Kidney (tissue), 14 donors: ENCODE measurements around the gene SLC4A7. TPM values are rescaled to one million over a fixed set of nuclear protein-coding genes. Genes with fewer than 3 reads are reported as not detected.

Experiments used
- DNase-seq, 5 donors: peaks; one replicate each; pipeline ENCODE4 v3.0.0-alpha.2; 2013 to 2020
- FAIRE-seq: peaks from 2 replicates; lab custom pipeline; 2012; peaks lifted over from hg19 to GRCh38; lab: Jason Lieb, UNC
- H3K27ac ChIP-seq, 2 donors: one replicate each; pipeline ENCODE4 v1.7.0; 2013; ENCODE audit warnings: low read depth in 2 of 2, low read length in 2 of 2, inconsistent platforms in 1 of 2
- H3K27me3 ChIP-seq: one replicate; pipeline ENCODE4 v1.7.1; 2013; ENCODE audit warnings: low read length, inconsistent platforms; ENCODE audit not compliant: control insufficient read depth, insufficient read depth
- H3K36me3 ChIP-seq, 3 donors: one replicate each; pipeline versions ENCODE4 v1.7.0 to v1.7.1; 2013; ENCODE audit warnings: low read length in 3 of 3, control low read depth in 1 of 3, inconsistent platforms in 1 of 3; ENCODE audit not compliant: insufficient read depth in 3 of 3, control insufficient read depth in 2 of 3
- H3K4me1 ChIP-seq, 3 donors: one replicate each; pipeline versions ENCODE4 v1.7.0 to v1.7.1; 2013; ENCODE audit warnings: low read length in 3 of 3, inconsistent platforms in 1 of 3, low read depth in 1 of 3; ENCODE audit not compliant: control insufficient read depth in 2 of 3, insufficient read depth in 2 of 3
- H3K4me3 ChIP-seq, 3 donors: one replicate each; pipeline versions ENCODE4 v1.7.0 to v1.8.1; 2013; ENCODE audit warnings: low read length in 3 of 3, control low read depth in 1 of 3, inconsistent platforms in 1 of 3
- H3K9ac ChIP-seq, 3 donors: one replicate each; pipeline versions ENCODE4 v1.7.0 to v1.7.1; 2013; ENCODE audit warnings: low read length in 3 of 3, control low read depth in 1 of 3, inconsistent platforms in 1 of 3
- H3K9me3 ChIP-seq, 3 donors: one replicate each; pipeline versions ENCODE4 v1.7.0 to v1.7.1; 2013; ENCODE audit warnings: low read length in 3 of 3, control low read depth in 1 of 3, inconsistent platforms in 1 of 3; ENCODE audit not compliant: control insufficient read depth in 2 of 3, insufficient read depth in 1 of 3
- intact Hi-C: fragments of 100-400 bp; cut with DNase I; formaldehyde crosslinking; loops from one replicate; pipeline ENCODE4 v1.11.1; 2022
- polyA plus RNA-seq: library from polyadenylated mRNA; stranded (reverse); fragments of 350-450 nt; fragmentation: Illumina TruSeq; extraction: RNeasy Lipid Tissue Mini Kit (QIAGEN cat#74804); gene quantifications from one replicate; pipeline ENCODE4 v1.2.3, GENCODE V29; 2014; ENCODE audit warnings: low read depth, low replicate concordance; ENCODE audit not compliant: insufficient read depth
- total RNA-seq: library from RNA; stranded (reverse); fragmentation: NEBNext Ultra II Directional; extraction: Animal tissue kit (Norgen Biotek cat#: 25700); gene quantifications from one replicate; pipeline ENCODE4 v1.2.1, GENCODE V29; 2021
- TF ChIP-seq, protein P1 (sequence below): IDR thresholded peaks from 3 replicates; pipeline ENCODE4 v1.5.1; 2012; ENCODE audit warnings: mild to moderate bottlenecking, moderate library complexity, borderline replicate concordance; ENCODE audit not compliant: insufficient read depth; ENCODE audit errors: extremely low read depth
- donor health status: control.
- donor health status: control.
- donor health status: control.
- donor health status: control.
- donor health status: control.
- donor health status: DM: yes; HTN: yes; CAD: no.
- donor health status: Normal renal cell carcinoma (clear cell type).

Gene SLC4A7
- total and polyA plus RNA-seq, 2 donors from 2014 or later, result 3.5 to 47.5 TPM

DNA sequence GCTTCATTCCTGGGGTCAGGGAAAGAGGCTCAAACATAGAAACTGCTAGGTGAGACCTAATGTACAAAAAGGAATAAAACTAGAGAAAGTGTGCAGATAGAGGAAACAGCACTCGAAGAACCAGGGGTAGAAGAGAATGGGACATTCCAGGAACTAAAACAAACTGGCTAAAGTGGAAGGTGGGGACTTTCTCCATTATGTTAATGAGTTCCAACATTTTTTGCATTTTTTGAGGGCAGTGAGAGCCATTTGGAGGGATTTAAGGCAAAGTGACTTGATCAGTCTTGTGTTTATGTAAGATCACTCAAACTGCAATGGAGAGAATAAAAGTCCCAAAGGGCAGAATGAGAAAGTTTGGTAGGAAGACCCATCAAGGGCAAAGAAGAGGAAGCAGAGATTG is 20.6 kb upstream of the SLC4A7 start:
- no peaks in the 10 kb centered on the region for H3K27me3 ChIP-seq
- FAIRE-seq (no peak), DNase-seq (no peak)
- H3K36me3 ChIP-seq, result no peaks in the 10 kb centered on the region
- no peaks in the 10 kb centered on the region for H3K9me3 ChIP-seq
- no peak overlapping the region for H3K27ac ChIP-seq
- H3K4me1 ChIP-seq, result no peaks in the 10 kb centered on the region
- intact Hi-C loops, result no loop called here
- TF ChIP-seq, protein P1, sequence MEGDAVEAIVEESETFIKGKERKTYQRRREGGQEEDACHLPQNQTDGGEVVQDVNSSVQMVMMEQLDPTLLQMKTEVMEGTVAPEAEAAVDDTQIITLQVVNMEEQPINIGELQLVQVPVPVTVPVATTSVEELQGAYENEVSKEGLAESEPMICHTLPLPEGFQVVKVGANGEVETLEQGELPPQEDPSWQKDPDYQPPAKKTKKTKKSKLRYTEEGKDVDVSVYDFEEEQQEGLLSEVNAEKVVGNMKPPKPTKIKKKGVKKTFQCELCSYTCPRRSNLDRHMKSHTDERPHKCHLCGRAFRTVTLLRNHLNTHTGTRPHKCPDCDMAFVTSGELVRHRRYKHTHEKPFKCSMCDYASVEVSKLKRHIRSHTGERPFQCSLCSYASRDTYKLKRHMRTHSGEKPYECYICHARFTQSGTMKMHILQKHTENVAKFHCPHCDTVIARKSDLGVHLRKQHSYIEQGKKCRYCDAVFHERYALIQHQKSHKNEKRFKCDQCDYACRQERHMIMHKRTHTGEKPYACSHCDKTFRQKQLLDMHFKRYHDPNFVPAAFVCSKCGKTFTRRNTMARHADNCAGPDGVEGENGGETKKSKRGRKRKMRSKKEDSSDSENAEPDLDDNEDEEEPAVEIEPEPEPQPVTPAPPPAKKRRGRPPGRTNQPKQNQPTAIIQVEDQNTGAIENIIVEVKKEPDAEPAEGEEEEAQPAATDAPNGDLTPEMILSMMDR, result no peak
- H3K9ac ChIP-seq, result no peak overlapping the region
- H3K4me3 ChIP-seq, result no peak overlapping the region

DNA sequence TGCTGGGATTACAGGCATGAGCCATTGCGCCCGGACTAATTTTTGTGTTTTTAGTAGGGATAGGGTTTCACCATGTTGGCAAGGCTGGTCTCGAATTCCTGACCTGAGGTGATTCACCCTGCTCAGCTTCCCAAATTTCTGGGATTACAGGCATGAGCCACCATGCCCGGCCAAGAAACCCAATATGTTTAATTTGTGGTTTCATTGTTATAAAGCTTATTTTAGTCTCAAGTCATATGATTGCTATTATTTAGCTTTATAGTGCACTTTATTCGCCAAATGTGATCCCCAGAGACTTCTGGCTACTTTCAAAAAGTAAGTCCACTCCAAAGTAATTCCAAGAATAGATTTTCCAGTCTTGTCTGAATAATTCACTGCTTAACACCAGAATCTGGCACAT is 19.3 kb upstream of the SLC4A7 start:
- Histone ChIP-seq H3K27me3 (no peaks in the 10 kb centered on the region), H3K27ac (no peak overlapping the region), H3K36me3 (no peaks in the 10 kb centered on the region), H3K4me1 (no peaks in the 10 kb centered on the region), H3K4me3 (no peak overlapping the region), H3K9me3 (no peaks in the 10 kb centered on the region), H3K9ac (no peak overlapping the region)
- DNase-seq (no peak), FAIRE-seq (no peak)
- intact Hi-C loops, result no loop called here
- TF ChIP-seq, protein P1, result no peak

DNA sequence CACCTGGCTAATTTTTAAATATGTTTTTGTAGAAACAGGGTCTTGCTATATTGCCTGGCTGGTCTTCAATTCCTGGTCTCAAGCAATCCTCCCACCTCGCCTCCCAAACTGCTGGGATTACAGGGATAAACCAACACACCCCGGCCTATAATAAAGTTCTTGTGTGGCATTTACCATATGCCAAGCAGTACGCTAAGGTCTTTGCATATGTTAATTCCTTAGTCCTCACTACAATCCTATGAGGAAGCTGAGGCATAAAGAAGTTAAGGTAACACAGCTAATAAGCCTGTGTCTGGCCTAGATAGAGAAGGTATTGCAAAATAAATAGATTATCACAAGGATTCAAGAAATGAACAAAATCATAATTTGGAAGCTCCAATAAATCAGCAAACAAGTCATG is 17.6 kb upstream of the SLC4A7 start:
- H3K9ac ChIP-seq, result no peak overlapping the region
- FAIRE-seq (no peak), DNase-seq (no peak)
- no peaks in the 10 kb centered on the region for H3K4me1 ChIP-seq
- intact Hi-C loops, result no loop called here
- no peak overlapping the region for H3K27ac ChIP-seq
- no peaks in the 10 kb centered on the region for H3K27me3 ChIP-seq
- H3K4me3 ChIP-seq, result no peak overlapping the region
- H3K36me3 ChIP-seq, result no peaks in the 10 kb centered on the region
- TF ChIP-seq, protein P1, result no peak
- no peaks in the 10 kb centered on the region for H3K9me3 ChIP-seq

DNA sequence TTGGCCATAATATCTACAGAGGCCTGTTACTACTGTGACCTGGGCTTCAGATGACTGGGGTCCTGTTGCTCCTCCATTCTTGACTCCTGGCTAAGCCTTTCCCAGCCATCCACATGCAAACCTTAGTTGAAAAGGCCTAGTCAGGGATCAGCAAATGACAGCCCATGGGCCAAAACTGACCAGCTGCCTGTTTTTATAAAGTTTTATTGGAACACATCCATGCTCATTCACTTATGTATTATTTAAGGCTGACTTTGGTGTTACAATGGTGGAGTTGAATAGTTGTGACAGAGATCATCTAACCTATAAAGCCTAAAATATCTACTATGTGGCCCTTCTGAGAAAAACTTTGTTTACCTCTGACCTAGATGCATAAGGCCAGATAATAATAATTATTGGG is 16.8 kb upstream of the SLC4A7 start:
- FAIRE-seq, result no peak
- Histone ChIP-seq H3K36me3 (no peaks in the 10 kb centered on the region), H3K4me3 (no peak overlapping the region)

More for the DNA sequence above, 16.8 kb upstream of the SLC4A7 start:
- H3K9ac ChIP-seq, result no peak overlapping the region
- TF ChIP-seq, protein P1, result no peak
- no peaks in the 10 kb centered on the region for H3K9me3 ChIP-seq
- intact Hi-C loops, result no loop called here
- H3K27ac ChIP-seq, result no peak overlapping the region
- no peak for DNase-seq
- H3K4me1 ChIP-seq, result no peaks in the 10 kb centered on the region
- H3K27me3 ChIP-seq, result no peaks in the 10 kb centered on the region
